ENCODE measurements around the gene IGFBP3.

The IGFBP3 gene

GRCh38 chr7:45898222-45898621 lies 22.9 kb downstream of the IGFBP3 start:
- DNase-seq = no peak
- in situ Hi-C loops (cut with HindIII; ENCODE audit: low pct_ligation_motif_present, low pct_unique_long_range_greater_than_20kb, low sequenced_read_pairs) = no loop called here

GRCh38 chr7:45897042-45897690 lies 23.9 kb downstream of the IGFBP3 start:
- in situ Hi-C loops (cut with HindIII; ENCODE audit: low pct_ligation_motif_present, low pct_unique_long_range_greater_than_20kb, low sequenced_read_pairs) = no loop called here
- DNase-seq = peak; percentile 45

GRCh38 chr7:45894665-45895062 lies 26.4 kb downstream of the IGFBP3 start:
- DNase-seq = no peak
- in situ Hi-C loops (cut with HindIII; ENCODE audit: low pct_ligation_motif_present, low pct_unique_long_range_greater_than_20kb, low sequenced_read_pairs) = no loop called here

GRCh38 chr7:45893996-45894664 lies 26.9 kb downstream of the IGFBP3 start:
- in situ Hi-C loops (cut with HindIII; ENCODE audit: low pct_ligation_motif_present, low pct_unique_long_range_greater_than_20kb, low sequenced_read_pairs) = no loop called here
- DNase-seq = no peak

GRCh38 chr7:45893374-45893995 lies 27.6 kb downstream of the IGFBP3 start:
- in situ Hi-C loops (cut with HindIII; ENCODE audit: low pct_ligation_motif_present, low pct_unique_long_range_greater_than_20kb, low sequenced_read_pairs) = no loop called here
- DNase-seq = no peak

- DNase-seq = no peak
- in situ Hi-C loops (cut with HindIII; ENCODE audit: low pct_ligation_motif_present, low pct_unique_long_range_greater_than_20kb, low sequenced_read_pairs) = no loop called here
Observed at GRCh38 chr7:45892407-45893035, 28.6 kb downstream of the IGFBP3 start.

GRCh38 chr7:45891462-45892402 lies 29.3 kb downstream of the IGFBP3 start:
- DNase-seq = no peak
- in situ Hi-C loops (cut with HindIII; ENCODE audit: low pct_ligation_motif_present, low pct_unique_long_range_greater_than_20kb, low sequenced_read_pairs) = no loop called here

GRCh38 chr7:45890902-45891461 lies 30.1 kb downstream of the IGFBP3 start:
- peak; percentile 59 for DNase-seq
- in situ Hi-C loops (cut with HindIII; ENCODE audit: low pct_ligation_motif_present, low pct_unique_long_range_greater_than_20kb, low sequenced_read_pairs) = no loop called here

GRCh38 chr7:45890125-45890901 lies 30.8 kb downstream of the IGFBP3 start:
- in situ Hi-C loops (cut with HindIII; ENCODE audit: low pct_ligation_motif_present, low pct_unique_long_range_greater_than_20kb, low sequenced_read_pairs) = no loop called here
- no peak for DNase-seq

GRCh38 chr7:45889367-45890067 lies 31.6 kb downstream of the IGFBP3 start:
- in situ Hi-C loops (cut with HindIII; ENCODE audit: low pct_ligation_motif_present, low pct_unique_long_range_greater_than_20kb, low sequenced_read_pairs) = no loop called here
- no peak for DNase-seq

- in situ Hi-C loops (cut with HindIII; ENCODE audit: low pct_ligation_motif_present, low pct_unique_long_range_greater_than_20kb, low sequenced_read_pairs) = no loop called here
- DNase-seq = no peak
Observed at GRCh38 chr7:45888993-45889366, 32.1 kb downstream of the IGFBP3 start.

- in situ Hi-C loops (cut with HindIII; ENCODE audit: low pct_ligation_motif_present, low pct_unique_long_range_greater_than_20kb, low sequenced_read_pairs) = no loop called here
Observed at GRCh38 chr7:45888185-45888992, 32.7 kb downstream of the IGFBP3 start, which contains the start of gene IGFBP1. Gene IGFBP1, plus strand, starts transcription at chr7:45888488. Its CDS starts 165 bp downstream, at chr7:45888653.

GRCh38 chr7:45886931-45887667 lies 34.0 kb downstream of the IGFBP3 start:
- DNase-seq = no peak
- in situ Hi-C loops (cut with HindIII; ENCODE audit: low pct_ligation_motif_present, low pct_unique_long_range_greater_than_20kb, low sequenced_read_pairs) = no loop called here

More at GRCh38 chr7:45888185-45888992, 32.7 kb downstream of the IGFBP3 start, which contains the start of gene IGFBP1:
- DNase-seq = peak; percentile 26

- no peak for DNase-seq
- in situ Hi-C loops (cut with HindIII; ENCODE audit: low pct_ligation_motif_present, low pct_unique_long_range_greater_than_20kb, low sequenced_read_pairs) = no loop called here
Observed at GRCh38 chr7:45885264-45885882, 35.7 kb downstream of the IGFBP3 start.

GRCh38 chr7:45884136-45884535 lies 36.9 kb downstream of the IGFBP3 start:
- in situ Hi-C loops (cut with HindIII; ENCODE audit: low pct_ligation_motif_present, low pct_unique_long_range_greater_than_20kb, low sequenced_read_pairs) = no loop called here
- DNase-seq = no peak
